Mesothelial cell of epicardium (in vitro differentiated cells): ENCODE measurements around the gene BCR. TPM values are rescaled to one million over a fixed set of nuclear protein-coding genes. Genes with fewer than 3 reads are reported as not detected.
A peak's percentile ranks its signal among the peaks of the same experiment; 100 is the strongest.

Source experiments
- DNase-seq, 2 experiments: peaks; one replicate each; pipeline ENCODE4 v3.0.0; 2021; ENCODE audit warnings: low spot score in 2 of 2; ENCODE audit not compliant: unreplicated experiment in 2 of 2
- H3K27ac Mint-ChIP-seq: 2 replicates; pipeline ENCODE4 v1.8.0; 2021; ENCODE audit warnings: mixed read lengths
- H3K27me3 Mint-ChIP-seq: 2 replicates; pipeline ENCODE4 v1.8.0; 2021; ENCODE audit warnings: low read depth, mixed read lengths
- H3K36me3 Mint-ChIP-seq: 2 replicates; pipeline ENCODE4 v1.8.0; 2021; ENCODE audit warnings: mixed read lengths
- H3K4me1 Mint-ChIP-seq: 2 replicates; pipeline ENCODE4 v1.8.0; 2021; ENCODE audit warnings: mixed read lengths
- H3K4me3 Mint-ChIP-seq: 2 replicates; pipeline ENCODE4 v1.8.0; 2021; ENCODE audit warnings: mild to moderate bottlenecking, moderate library complexity, mixed read lengths
- H3K9me3 Mint-ChIP-seq: 2 replicates; pipeline ENCODE4 v1.8.0; 2021; ENCODE audit warnings: mixed read lengths
- CTCF ChIP-seq: fragments of 200-600 bp; sonication (generic); IDR thresholded peaks from one replicate; pipeline ENCODE4 v1.5.0; 2021; ENCODE audit warnings: antibody characterized with exemption; ENCODE audit not compliant: unreplicated experiment
- total RNA-seq: library from RNA; stranded (reverse); gene quantifications from 3 replicates; pipeline ENCODE4 v1.2.1, GENCODE V29; 2021

Gene BCR
- total RNA-seq, 1 donor from 2014 or later = 72.4 TPM

- Mint-ChIP-seq H3K4me1 (peaks cover 44% of the 10 kb centered on the region), H3K9me3 (no peaks in the 10 kb centered on the region), H3K36me3 (no peaks in the 10 kb centered on the region), H3K27me3 (no peaks in the 10 kb centered on the region), H3K4me3 (peak overlapping the region; percentile 36), H3K27ac (peak overlapping the region; percentile 84)
- TF ChIP-seq CTCF = no peak
- DNase-seq = no peak
Observed at GRCh38 chr22:23218053-23218866, 38.0 kb downstream of the BCR start.

- H3K4me1 Mint-ChIP-seq = peaks cover 49% of the 10 kb centered on the region
- no peaks in the 10 kb centered on the region for H3K27me3 Mint-ChIP-seq
- peak overlapping the region; percentile 84 for H3K27ac Mint-ChIP-seq
- no peak for TF ChIP-seq CTCF
- H3K9me3 Mint-ChIP-seq = no peaks in the 10 kb centered on the region
- DNase-seq = no peak
- H3K36me3 Mint-ChIP-seq = no peaks in the 10 kb centered on the region
- H3K4me3 Mint-ChIP-seq = peak overlapping the region; percentile 36
Observed at GRCh38 chr22:23218867-23219251, 38.5 kb downstream of the BCR start.

GRCh38 chr22:23219317-23219716 lies 39.0 kb downstream of the BCR start:
- Mint-ChIP-seq H3K4me3 (peak overlapping the region; percentile 16), H3K36me3 (no peaks in the 10 kb centered on the region), H3K9me3 (no peaks in the 10 kb centered on the region), H3K4me1 (peaks cover 47% of the 10 kb centered on the region), H3K27me3 (no peaks in the 10 kb centered on the region), H3K27ac (no peak overlapping the region)
- no peak for DNase-seq
- no peak for TF ChIP-seq CTCF

- no peaks in the 10 kb centered on the region for H3K36me3 Mint-ChIP-seq
- H3K27ac Mint-ChIP-seq = no peak overlapping the region
- H3K4me3 Mint-ChIP-seq = peak overlapping the region; percentile 16
- peaks cover 45% of the 10 kb centered on the region for H3K4me1 Mint-ChIP-seq
- no peaks in the 10 kb centered on the region for H3K27me3 Mint-ChIP-seq
- no peaks in the 10 kb centered on the region for H3K9me3 Mint-ChIP-seq
- no peak for TF ChIP-seq CTCF
- no peak for DNase-seq
Observed at GRCh38 chr22:23219822-23220484, 39.6 kb downstream of the BCR start.

GRCh38 chr22:23220485-23221350 lies 40.4 kb downstream of the BCR start:
- TF ChIP-seq CTCF = no peak
- no peaks in the 10 kb centered on the region for H3K27me3 Mint-ChIP-seq
- H3K9me3 Mint-ChIP-seq = no peaks in the 10 kb centered on the region
- no peak for DNase-seq
- no peak overlapping the region for H3K27ac Mint-ChIP-seq
- H3K36me3 Mint-ChIP-seq = no peaks in the 10 kb centered on the region
- H3K4me3 Mint-ChIP-seq = no peak overlapping the region
- peaks cover 47% of the 10 kb centered on the region for H3K4me1 Mint-ChIP-seq
